Right ventricle myocardium superior (tissue), 1 donor: ENCODE results near the gene CEP152. TPM values are rescaled to one million over a fixed set of nuclear protein-coding genes. Genes with fewer than 3 reads are reported as not detected.

ENCODE experiments used
- total RNA-seq: library from RNA; stranded (reverse); fragmentation: NEBNext Ultra II Directional; extraction: Animal tissue kit (Norgen Biotek cat#: 25700); gene quantifications from one replicate; pipeline ENCODE4 v1.2.1, GENCODE V29; 2021
- donor health status: DM: no; HTN: yes; CAD: no; lungs with severe emphysema.

CEP152 gene
- total RNA-seq, 1 donor from 2014 or later: 1.3 TPM

Other genes starting within 250 kb of the CEP152 start
- gene FBN1, start 165.4 kb downstream of the CEP152 start, total RNA-seq: 39.4 TPM
- gene EID1, start 67.1 kb upstream of the CEP152 start, total RNA-seq: 201 TPM
- 2.5 TPM for gene SHC4, start 152.8 kb upstream of the CEP152 start, total RNA-seq
- gene SECISBP2L, start 235.4 kb upstream of the CEP152 start, total RNA-seq: 34.2 TPM